Measurements from ENCODE around the gene NIPSNAP2. TPM values are rescaled to one million over a fixed set of nuclear protein-coding genes. Genes with fewer than 3 reads are reported as not detected.

Gene NIPSNAP2
- total and polyA plus RNA-seq, 2 of the 13 experiments (the other 11 are each of a cell fraction or from before 2014, with no cell fraction given) = 40.3 to 61.5 TPM

GRCh38 chr7:56033671-56034432 is 69.5 kb downstream of the NIPSNAP2 start (continued):
- no peak for TF ChIP-seq ZFYVE20 (CRISPR knock-in tag; IDR thresholded peaks at IDR 0.05; ENCODE audit: borderline replicate concordance, low read depth)
- TF ChIP-seq ZNF33B (CRISPR knock-in tag; IDR thresholded peaks at IDR 0.05) = no peak
- TF ChIP-seq, protein P1, sequence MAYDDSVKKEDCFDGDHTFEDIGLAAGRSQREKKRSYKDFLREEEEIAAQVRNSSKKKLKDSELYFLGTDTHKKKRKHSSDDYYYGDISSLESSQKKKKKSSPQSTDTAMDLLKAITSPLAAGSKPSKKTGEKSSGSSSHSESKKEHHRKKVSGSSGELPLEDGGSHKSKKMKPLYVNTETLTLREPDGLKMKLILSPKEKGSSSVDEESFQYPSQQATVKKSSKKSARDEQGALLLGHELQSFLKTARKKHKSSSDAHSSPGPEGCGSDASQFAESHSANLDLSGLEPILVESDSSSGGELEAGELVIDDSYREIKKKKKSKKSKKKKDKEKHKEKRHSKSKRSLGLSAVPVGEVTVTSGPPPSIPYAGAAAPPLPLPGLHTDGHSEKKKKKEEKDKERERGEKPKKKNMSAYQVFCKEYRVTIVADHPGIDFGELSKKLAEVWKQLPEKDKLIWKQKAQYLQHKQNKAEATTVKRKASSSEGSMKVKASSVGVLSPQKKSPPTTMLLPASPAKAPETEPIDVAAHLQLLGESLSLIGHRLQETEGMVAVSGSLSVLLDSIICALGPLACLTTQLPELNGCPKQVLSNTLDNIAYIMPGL (CRISPR knock-in tag; IDR thresholded peaks at IDR 0.05; ENCODE audit: borderline replicate concordance in 1 of 2, low read depth in 1 of 2) = peak in 1 of 2 experiments; percentile 75; a peak in 1 of 4 replicates
- TF ChIP-seq ZNF781 (CRISPR knock-in tag; IDR thresholded peaks at IDR 0.05; ENCODE audit: borderline replicate concordance, not compliant biosample characterization) = no peak
- no peak for TF ChIP-seq ELK4 (CRISPR knock-in tag; IDR thresholded peaks at IDR 0.05; ENCODE audit: borderline replicate concordance)
- no peak; the same call in 1 of the 2 replicates for TF ChIP-seq MIER2 (CRISPR knock-in tag; IDR thresholded peaks at IDR 0.05)
- TF ChIP-seq ZFP90 (CRISPR knock-in tag; IDR thresholded peaks at IDR 0.05; ENCODE audit: borderline replicate concordance) = no peak
- TF ChIP-seq HMG20B (CRISPR knock-in tag; conservative IDR thresholded peaks at IDR 0.05) = peak; percentile 55; the same call in 1 of the 2 replicates
- TF ChIP-seq RBM39 (IDR thresholded peaks at IDR 0.05; ENCODE audit: low read depth, low read length, poor library complexity, severe bottlenecking) = peak; percentile 90
- TF ChIP-seq ZNF776 (CRISPR knock-in tag; IDR thresholded peaks at IDR 0.05) = 0 out of 2 replicates have a peak, but pooled peaks have one; percentile 34
- peak; percentile 62; the same call in 1 of the 2 replicates for TF ChIP-seq ZSCAN25 (CRISPR knock-in tag; IDR thresholded peaks at IDR 0.05)
- TF ChIP-seq ZNF766 (CRISPR knock-in tag; IDR thresholded peaks at IDR 0.05; ENCODE audit: borderline replicate concordance) = no peak
- TF ChIP-seq FOSL2 (CRISPR knock-in tag; IDR thresholded peaks at IDR 0.05) = peak; percentile 24; the same call in 1 of the 2 replicates
- TF ChIP-seq RAD21 (CRISPR knock-in tag; IDR thresholded peaks at IDR 0.05) = peak; percentile 10; the same call in 1 of the 2 replicates
- no peak for TF ChIP-seq SSRP1 (CRISPR knock-in tag; IDR thresholded peaks at IDR 0.05)
- no peak for TF ChIP-seq AKAP8 (CRISPR knock-in tag; IDR thresholded peaks at IDR 0.05)
- TF ChIP-seq NFATC3 (CRISPR knock-in tag; IDR thresholded peaks at IDR 0.05) = no peak
- TF ChIP-seq, protein P2, sequence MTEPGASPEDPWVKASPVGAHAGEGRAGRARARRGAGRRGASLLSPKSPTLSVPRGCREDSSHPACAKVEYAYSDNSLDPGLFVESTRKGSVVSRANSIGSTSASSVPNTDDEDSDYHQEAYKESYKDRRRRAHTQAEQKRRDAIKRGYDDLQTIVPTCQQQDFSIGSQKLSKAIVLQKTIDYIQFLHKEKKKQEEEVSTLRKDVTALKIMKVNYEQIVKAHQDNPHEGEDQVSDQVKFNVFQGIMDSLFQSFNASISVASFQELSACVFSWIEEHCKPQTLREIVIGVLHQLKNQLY (CRISPR knock-in tag; IDR thresholded peaks at IDR 0.05) = no peak
- no peak for TF ChIP-seq STAT5B (CRISPR knock-in tag; IDR thresholded peaks at IDR 0.05)
- TF ChIP-seq, protein P3, sequence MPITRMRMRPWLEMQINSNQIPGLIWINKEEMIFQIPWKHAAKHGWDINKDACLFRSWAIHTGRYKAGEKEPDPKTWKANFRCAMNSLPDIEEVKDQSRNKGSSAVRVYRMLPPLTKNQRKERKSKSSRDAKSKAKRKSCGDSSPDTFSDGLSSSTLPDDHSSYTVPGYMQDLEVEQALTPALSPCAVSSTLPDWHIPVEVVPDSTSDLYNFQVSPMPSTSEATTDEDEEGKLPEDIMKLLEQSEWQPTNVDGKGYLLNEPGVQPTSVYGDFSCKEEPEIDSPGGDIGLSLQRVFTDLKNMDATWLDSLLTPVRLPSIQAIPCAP (CRISPR knock-in tag; IDR thresholded peaks at IDR 0.05; ENCODE audit: low read depth) = no peak
- TF ChIP-seq, protein P4, sequence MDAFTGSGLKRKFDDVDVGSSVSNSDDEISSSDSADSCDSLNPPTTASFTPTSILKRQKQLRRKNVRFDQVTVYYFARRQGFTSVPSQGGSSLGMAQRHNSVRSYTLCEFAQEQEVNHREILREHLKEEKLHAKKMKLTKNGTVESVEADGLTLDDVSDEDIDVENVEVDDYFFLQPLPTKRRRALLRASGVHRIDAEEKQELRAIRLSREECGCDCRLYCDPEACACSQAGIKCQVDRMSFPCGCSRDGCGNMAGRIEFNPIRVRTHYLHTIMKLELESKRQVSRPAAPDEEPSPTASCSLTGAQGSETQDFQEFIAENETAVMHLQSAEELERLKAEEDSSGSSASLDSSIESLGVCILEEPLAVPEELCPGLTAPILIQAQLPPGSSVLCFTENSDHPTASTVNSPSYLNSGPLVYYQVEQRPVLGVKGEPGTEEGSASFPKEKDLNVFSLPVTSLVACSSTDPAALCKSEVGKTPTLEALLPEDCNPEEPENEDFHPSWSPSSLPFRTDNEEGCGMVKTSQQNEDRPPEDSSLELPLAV (CRISPR knock-in tag; conservative IDR thresholded peaks at IDR 0.05; ENCODE audit: low read depth) = no peak
